ENCODE results near the gene SEPHS2.
"Not testable (repeated sequence)": the region's sequence is repeated elsewhere in the genome, so short reads cannot be mapped to it uniquely, and the experiment has no call there.

The SEPHS2 gene

DNA sequence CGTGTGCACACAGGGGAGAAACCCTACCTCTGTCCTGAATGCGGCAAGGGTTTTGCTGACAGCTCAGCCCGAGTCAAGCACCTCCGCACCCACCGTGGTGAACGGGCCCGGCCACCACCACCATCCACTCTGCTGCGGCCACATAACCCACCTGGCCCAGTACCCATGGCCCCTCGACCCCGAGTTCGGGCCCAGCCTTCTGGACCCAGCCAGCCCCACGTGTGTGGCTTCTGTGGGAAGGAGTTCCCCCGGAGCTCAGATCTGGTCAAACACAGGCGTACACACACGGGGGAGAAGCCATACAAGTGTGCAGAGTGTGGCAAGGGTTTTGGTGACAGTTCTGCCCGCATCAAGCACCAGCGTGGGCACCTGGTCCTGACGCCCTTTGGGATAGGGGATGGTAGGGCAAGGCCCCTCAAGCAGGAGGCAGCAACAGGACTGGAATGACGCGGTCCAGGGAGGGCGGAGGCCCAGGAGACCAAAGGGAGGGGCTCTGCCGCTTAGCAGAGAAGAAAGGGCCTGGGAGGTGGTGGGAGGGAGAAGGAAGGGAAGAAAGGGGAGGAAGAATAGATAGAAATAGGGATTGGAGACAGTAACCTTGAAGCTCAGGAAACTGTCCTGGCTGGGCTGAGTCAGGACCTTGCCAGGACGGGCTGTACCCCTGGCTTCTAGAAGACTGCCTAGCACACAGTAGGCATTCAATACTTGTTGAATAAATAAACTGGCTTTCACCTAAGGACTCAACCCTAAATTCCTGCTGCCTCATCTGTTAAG lies 46.8 kb downstream of the SEPHS2 start:
- DNase-seq (ENCODE audit: low read depth in 2 of 2): no peak

DNA sequence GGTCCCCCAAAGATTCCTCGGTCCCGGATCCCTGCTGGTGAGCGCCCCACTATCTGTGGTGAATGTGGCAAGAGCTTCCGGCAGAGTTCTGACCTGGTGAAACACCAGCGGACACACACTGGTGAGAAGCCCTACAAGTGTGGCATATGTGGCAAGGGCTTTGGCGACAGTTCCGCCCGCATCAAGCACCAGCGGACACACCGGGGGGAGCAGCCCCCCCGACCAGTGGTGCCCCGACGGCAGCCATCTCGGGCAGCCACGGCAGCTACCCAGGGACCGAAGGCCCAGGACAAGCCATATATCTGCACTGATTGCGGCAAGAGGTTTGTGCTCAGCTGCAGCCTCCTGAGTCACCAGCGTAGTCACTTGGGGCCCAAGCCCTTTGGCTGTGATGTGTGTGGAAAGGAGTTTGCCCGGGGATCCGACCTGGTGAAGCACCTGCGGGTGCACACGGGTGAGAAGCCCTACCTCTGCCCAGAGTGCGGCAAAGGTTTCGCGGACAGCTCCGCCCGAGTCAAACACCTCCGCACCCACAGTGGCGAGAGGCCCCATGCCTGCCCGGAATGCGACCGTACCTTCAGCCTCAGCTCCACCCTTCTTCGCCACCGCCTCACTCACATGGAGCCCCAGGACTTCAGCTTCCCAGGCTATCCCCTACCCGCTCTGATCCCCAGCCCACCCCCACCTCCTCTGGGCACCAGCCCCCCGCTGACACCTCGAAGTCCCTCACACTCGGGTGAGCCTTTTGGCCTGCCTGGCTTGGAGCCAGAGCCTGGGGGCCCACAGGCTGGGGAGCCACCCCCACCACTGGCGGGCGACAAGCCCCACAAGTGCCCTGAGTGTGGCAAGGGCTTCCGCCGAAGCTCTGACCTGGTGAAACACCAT lies 47.7 kb downstream of the SEPHS2 start:
- DNase-seq (ENCODE audit: low read depth in 2 of 2): no peak

DNA sequence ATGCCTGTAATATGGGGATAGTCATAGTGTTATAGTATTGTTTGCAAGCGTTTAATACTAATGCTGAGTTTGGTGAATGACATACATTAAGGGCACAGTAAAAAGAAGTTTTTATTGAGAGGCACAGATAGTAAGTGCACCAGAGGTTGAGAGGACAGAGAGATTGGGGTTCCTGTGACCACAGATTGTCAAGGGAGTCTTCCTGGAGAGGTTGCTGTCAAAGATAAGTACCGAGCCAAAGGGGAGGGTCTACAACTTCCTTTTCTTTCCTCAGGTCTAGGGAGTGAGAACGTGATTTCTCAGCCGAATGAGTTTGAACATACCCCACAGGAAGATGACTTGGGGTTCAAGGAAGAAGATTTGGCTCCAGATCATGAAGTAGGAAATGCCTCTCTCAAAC lies 48.6 kb downstream of the SEPHS2 start:
- no peak for DNase-seq (ENCODE audit: low read depth in 2 of 2)

DNA sequence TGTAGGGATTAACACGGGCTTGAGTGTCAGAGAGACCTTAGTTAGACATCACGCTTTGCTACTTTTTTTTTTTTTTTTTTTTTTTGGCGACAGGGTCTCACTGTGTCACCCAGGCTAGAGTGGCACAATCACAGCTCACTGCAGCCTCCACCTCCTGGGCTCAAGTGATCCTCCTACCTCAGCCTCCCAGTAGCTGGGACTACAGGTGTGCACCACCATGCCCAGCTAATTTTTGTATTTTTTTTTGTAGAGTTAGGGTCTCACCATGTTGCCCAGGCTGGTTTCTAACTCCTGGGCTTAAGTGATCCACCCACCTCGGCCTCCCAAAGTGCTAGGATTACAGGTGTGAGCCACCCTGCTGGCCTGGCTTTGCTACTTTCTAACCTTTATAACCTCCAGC lies 49.0 kb downstream of the SEPHS2 start:
- not testable (repeated sequence) for DNase-seq (ENCODE audit: low read depth in 2 of 2)

DNA sequence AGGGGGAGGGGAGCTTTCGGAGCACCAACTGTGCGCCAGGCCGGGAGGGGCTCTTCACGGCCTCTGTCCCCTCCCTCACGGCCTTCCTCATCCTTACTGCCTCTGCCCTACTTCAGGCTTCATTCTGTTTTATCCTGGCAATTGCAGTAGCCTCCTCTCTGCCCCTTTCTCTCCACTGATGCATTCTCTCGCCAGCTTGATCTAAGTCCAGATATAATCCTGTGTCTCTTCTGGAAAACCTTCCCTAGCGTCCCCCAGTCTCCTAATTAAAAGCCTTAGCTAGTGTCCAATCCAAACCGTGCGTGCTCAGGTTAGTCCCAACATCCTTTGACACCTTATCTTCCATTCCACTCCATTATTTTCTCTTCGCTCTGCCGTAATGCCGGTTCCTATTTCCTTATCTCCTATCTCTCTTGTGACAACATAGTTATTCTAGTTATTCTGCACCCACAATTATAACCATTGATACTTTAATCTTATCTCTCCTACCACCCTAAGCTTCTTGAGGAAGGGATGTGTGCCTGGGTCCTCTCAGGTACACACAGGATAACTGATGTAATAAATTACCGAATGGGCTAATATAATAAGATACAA lies 49.6 kb downstream of the SEPHS2 start:
- no peak for DNase-seq (ENCODE audit: low read depth in 2 of 2)

DNA sequence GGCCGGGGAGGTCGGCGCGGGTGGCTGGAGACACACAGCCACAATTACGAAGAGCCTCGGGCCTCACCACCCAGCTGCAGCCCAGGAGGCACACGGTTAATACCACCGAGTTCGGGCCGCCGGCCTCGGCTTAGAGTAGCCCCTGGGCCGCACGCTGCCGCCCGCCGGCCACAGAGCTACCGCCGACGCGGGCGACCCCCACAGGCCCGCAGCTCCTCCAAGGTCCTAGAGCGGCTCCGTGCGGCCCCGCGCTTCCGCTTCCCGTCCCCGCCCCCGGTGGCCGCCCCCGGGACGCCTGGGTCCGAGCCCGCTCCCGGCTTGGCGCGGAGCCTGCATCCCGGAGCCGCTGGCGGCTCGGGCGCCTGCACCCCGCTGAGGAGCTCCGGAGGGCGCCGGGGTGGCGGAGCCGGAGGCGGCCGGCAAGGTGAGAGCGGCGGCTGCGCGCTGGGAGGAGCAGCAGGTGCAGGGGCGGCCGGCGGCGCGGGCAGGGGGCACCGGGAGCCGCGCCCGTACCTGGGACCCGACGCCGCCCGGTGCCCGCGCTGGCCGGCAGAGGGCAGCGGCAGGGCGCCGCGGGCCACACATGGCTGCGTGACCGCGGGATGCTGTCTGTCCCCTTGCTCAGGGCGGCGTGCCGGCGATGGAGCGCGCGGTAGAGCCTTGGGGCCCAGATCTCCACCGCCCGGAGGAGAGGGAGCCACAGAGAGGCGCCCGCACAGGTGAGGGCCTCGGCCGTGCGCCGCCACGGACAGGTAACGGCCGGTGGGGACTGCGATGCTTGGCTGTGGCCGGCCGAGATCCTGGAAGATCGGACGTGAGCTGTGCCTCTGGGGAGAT lies 50.3 kb downstream of the SEPHS2 start, which contains the start of gene ZNF48:
Gene ZNF48 (plus strand): TSS at position 266 of the 837 bp plus-strand sequence. CDS start 375 bp downstream, at position 641.
- peak in 1 of 2 donors; percentile 51 for DNase-seq (ENCODE audit: low read depth in 2 of 2)

DNA sequence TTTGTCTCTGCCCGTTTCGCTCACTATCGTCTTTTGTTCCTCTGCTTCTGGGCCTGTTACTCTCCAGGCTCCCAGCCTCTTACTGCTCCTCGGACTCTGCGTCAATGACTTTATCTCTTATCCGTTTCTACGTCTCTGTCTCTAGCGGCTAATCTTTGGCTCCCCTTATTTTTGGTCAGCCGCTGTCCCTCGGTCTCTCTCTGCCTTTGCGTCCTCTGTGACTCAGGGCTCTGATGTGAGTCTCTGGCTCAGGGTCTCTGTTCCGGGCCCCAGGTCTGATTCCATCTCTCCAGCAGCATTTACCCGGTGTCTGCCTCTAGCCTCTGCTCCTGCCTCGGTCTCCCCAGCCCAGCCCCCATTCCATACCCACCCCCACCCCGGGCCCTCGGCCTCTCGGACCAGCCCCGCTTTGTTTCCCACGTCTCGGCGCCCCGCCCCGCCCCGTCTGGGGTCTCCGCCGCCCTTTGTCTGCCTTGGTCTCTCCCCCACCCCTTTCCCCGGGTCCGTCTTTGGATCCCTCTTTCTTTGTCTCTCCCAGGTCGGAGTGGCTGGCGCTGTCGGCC lies 51.0 kb downstream of the SEPHS2 start:
- no peak for DNase-seq (ENCODE audit: low read depth in 2 of 2)
